MM.1S (cell line): Measurements from ENCODE around the gene OR8B2.

Source experiments
- EZH2phosphoT487 ChIP-seq: fragments of 300-600 bp; sonication (generic); IDR thresholded peaks from 2 replicates; pipeline ENCODE4 v1.6.1; 2018; ENCODE audit warnings: antibody characterized with exemption, low read length
- TF ChIP-seq, protein P1 (sequence below): fragments of 300-600 bp; sonication (generic); IDR thresholded peaks from 2 replicates; pipeline ENCODE4 v1.5.1; 2016; ENCODE audit warnings: antibody characterized with exemption, low read length, mixed read lengths

DNA sequence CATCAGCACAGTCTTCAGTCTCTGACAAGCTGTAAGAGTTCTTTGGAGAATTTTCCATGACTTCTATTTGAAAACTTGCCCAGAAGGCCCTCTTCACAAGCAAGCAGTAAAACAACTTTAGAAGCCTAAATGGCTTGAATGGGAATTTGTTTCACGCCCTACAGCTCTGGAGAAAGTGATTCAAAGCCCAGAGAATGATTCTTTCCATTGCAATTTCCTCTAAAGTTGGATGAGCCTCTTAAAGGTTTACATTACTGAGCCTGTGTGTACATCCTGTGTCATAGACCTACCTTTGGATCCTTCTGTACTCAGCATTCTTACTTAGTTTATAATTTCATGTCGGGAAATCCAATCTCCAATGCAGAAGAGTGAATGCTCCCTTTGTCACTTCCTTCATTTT lies 21.3 kb upstream of the OR8B2 start:
- TF ChIP-seq, protein P1, sequence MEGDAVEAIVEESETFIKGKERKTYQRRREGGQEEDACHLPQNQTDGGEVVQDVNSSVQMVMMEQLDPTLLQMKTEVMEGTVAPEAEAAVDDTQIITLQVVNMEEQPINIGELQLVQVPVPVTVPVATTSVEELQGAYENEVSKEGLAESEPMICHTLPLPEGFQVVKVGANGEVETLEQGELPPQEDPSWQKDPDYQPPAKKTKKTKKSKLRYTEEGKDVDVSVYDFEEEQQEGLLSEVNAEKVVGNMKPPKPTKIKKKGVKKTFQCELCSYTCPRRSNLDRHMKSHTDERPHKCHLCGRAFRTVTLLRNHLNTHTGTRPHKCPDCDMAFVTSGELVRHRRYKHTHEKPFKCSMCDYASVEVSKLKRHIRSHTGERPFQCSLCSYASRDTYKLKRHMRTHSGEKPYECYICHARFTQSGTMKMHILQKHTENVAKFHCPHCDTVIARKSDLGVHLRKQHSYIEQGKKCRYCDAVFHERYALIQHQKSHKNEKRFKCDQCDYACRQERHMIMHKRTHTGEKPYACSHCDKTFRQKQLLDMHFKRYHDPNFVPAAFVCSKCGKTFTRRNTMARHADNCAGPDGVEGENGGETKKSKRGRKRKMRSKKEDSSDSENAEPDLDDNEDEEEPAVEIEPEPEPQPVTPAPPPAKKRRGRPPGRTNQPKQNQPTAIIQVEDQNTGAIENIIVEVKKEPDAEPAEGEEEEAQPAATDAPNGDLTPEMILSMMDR: no peak
- no peak for TF ChIP-seq EZH2phosphoT487
